Neural cell (in vitro differentiated cells): ENCODE measurements around the gene GLTP. TPM values are rescaled to one million over a fixed set of nuclear protein-coding genes. Genes with fewer than 3 reads are reported as not detected.

Experiments
- H2AFZ ChIP-seq: fragments of 200-600, 300-800 bp; sonication (generic), shearing (Covaris generic); 2 replicates; pipeline ENCODE4 v1.6.0; 2014; ENCODE audit warnings: low read depth, mild to moderate bottlenecking, antibody characterized with exemption, low read length, moderate library complexity
- H3F3A ChIP-seq: fragments of 200-600 bp; shearing (Covaris generic); 2 replicates; pipeline ENCODE4 v1.6.1; 2016; ENCODE audit warnings: mild to moderate bottlenecking, moderate library complexity, mixed read lengths, antibody characterized with exemption, low read length; ENCODE audit not compliant: insufficient read depth, poor library complexity, severe bottlenecking
- H3K27ac ChIP-seq: fragments of 200-600, 300-800 bp; sonication (generic), shearing (Covaris generic); 2 replicates; pipeline ENCODE4 v1.5.1; 2014; ENCODE audit warnings: mild to moderate bottlenecking, low read length, moderate library complexity
- H3K27me3 ChIP-seq: fragments of 300-800, 200-600 bp; sonication (generic), shearing (Covaris generic); 2 replicates; pipeline ENCODE4 v1.6.0; 2014; ENCODE audit warnings: mild to moderate bottlenecking, low read depth, low read length, moderate library complexity; ENCODE audit not compliant: insufficient read depth
- H3K36me3 ChIP-seq: fragments of 300-800, 200-600 bp; sonication (generic), shearing (Covaris generic); 2 replicates; pipeline ENCODE4 v1.5.1; 2014; ENCODE audit warnings: mild to moderate bottlenecking, antibody characterized with exemption, low read length, moderate library complexity; ENCODE audit not compliant: insufficient read depth
- H3K4me2 ChIP-seq: fragments of 300-800, 200-600 bp; sonication (generic), shearing (Covaris generic); 2 replicates; pipeline ENCODE4 v1.6.0; 2014; ENCODE audit warnings: mild to moderate bottlenecking, low read length
- H3K4me3 ChIP-seq: fragments of 300-800, 200-600 bp; sonication (generic), shearing (Covaris generic); 2 replicates; pipeline ENCODE4 v1.5.1; 2014; ENCODE audit warnings: mild to moderate bottlenecking, low read length, moderate library complexity
- H3K79me2 ChIP-seq: fragments of 200-600 bp; shearing (Covaris generic); replicated peaks from 2 replicates; pipeline ENCODE4 v1.6.0; 2014; ENCODE audit warnings: mild to moderate bottlenecking, low read length, moderate library complexity; ENCODE audit not compliant: insufficient read depth
- H3K9ac ChIP-seq: fragments of 300-800, 200-600 bp; sonication (generic), shearing (Covaris generic); 2 replicates; pipeline ENCODE4 v1.6.1; 2016; ENCODE audit warnings: mild to moderate bottlenecking, low read length, mixed read lengths
- H3K9me2 ChIP-seq: fragments of 200-600 bp; shearing (Covaris generic); 2 replicates; pipeline ENCODE4 v1.6.1; 2016; ENCODE audit warnings: mild to moderate bottlenecking, low read length, mixed read lengths; ENCODE audit not compliant: insufficient read depth
- H3K9me3 ChIP-seq: fragments of 200-600, 300-800 bp; sonication (generic), shearing (Covaris generic); 2 replicates; pipeline ENCODE4 v1.6.1; 2016; ENCODE audit warnings: mild to moderate bottlenecking, mixed run types, low read length, moderate library complexity, mixed read lengths
- H4K20me1 ChIP-seq: fragments of 200-600 bp; shearing (Covaris generic); 2 replicates; pipeline ENCODE4 v1.6.1; 2016; ENCODE audit warnings: mild to moderate bottlenecking, mixed run types; ENCODE audit not compliant: insufficient read depth
- EP300 ChIP-seq: fragments of 450-650 bp; conservative IDR thresholded peaks from 2 replicates; pipeline ENCODE4 v1.6.1; 2014; ENCODE audit warnings: antibody characterized with exemption, mild to moderate bottlenecking, moderate library complexity; ENCODE audit not compliant: poor library complexity, severe bottlenecking
- EZH2 ChIP-seq: fragments of 200-600, 300-800 bp; shearing (Covaris generic), sonication (generic); IDR thresholded peaks from 2 replicates; pipeline ENCODE4 v1.6.1; 2014; ENCODE audit warnings: antibody characterized with exemption, low read length, borderline replicate concordance, mild to moderate bottlenecking; ENCODE audit not compliant: insufficient read depth, poor library complexity, severe bottlenecking
- MXI1 ChIP-seq: fragments of 450-650 bp; conservative IDR thresholded peaks from 2 replicates; pipeline ENCODE4 v1.6.1; 2014; ENCODE audit warnings: antibody characterized with exemption, mild to moderate bottlenecking; ENCODE audit not compliant: poor library complexity, severe bottlenecking
- POLR2AphosphoS5 ChIP-seq: IDR thresholded peaks from 2 replicates; pipeline ENCODE4 v1.6.1; 2012
- RAD21 ChIP-seq: fragments of 450-650 bp; conservative IDR thresholded peaks from 2 replicates; pipeline ENCODE4 v1.6.1; 2014; ENCODE audit warnings: antibody characterized with exemption, mild to moderate bottlenecking, moderate library complexity
- SMC3 ChIP-seq: fragments of 450-650 bp; conservative IDR thresholded peaks from 2 replicates; pipeline ENCODE4 v1.6.1; 2014; ENCODE audit warnings: antibody characterized with exemption, mild to moderate bottlenecking, moderate library complexity; ENCODE audit not compliant: poor library complexity
- TAF1 ChIP-seq: IDR thresholded peaks from 2 replicates; pipeline ENCODE4 v1.6.1; 2012; ENCODE audit warnings: low read depth
- polyA plus RNA-seq: library from polyadenylated mRNA; depleted of rRNA; stranded (reverse); fragments of >200 nt; gene quantifications from 2 replicates; pipeline ENCODE4 v1.2.3, GENCODE V29; 2014
- TF ChIP-seq, protein P1 (sequence below): IDR thresholded peaks from 2 replicates; pipeline ENCODE4 v1.6.1; 2012; ENCODE audit warnings: borderline replicate concordance
- TF ChIP-seq, protein P2 (sequence below): fragments of 450-650 bp; IDR thresholded peaks from 2 replicates; pipeline ENCODE4 v1.5.1; 2014; ENCODE audit warnings: antibody characterized with exemption, mild to moderate bottlenecking, moderate library complexity; ENCODE audit not compliant: poor library complexity, severe bottlenecking

GLTP gene
- polyA plus RNA-seq, 1 donor from 2014 or later, result 25.0 TPM

DNA sequence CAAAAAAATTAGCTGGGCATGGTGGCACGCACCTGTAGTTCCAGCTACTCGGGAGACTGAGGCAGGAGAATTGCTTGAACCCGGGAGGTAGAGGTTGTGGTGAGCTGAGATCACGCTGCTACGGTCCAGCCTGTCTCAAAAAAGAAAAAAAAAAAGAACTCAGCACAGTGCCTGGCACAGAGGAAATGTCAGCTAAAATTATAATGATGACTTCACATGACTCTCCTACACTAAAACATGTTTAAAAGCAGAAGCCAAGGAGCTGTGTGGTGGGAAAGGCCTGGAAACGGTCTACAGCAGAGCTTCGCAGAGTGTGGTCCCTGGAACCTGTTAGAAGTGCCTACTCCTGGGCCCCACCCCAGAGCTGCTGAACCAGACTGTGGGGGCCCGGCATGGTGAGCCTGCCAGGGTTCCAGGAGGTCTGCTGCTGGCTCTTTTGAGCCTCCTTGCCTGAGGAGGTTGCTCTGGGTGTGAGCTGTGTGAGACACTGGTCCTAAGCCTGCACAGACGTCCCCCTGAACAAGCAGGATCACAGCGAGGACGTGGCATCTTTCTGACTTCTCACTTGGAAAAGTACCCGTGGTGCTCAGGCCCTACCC is 47.8 kb upstream of the GLTP start:
- H3K27me3 ChIP-seq, result no peaks in the 10 kb centered on the region
- H4K20me1 ChIP-seq, result no peaks in the 10 kb centered on the region
- no peak overlapping the region for H2AFZ ChIP-seq
- H3K9me3 ChIP-seq, result no peaks in the 10 kb centered on the region
- H3K4me3 ChIP-seq, result no peak overlapping the region
- H3F3A ChIP-seq, result no peaks in the 10 kb centered on the region
- no peak for TF ChIP-seq RAD21
- no peak for TF ChIP-seq MXI1
- TF ChIP-seq SMC3, result no peak
- TF ChIP-seq EP300, result no peak
- no peak for TF ChIP-seq POLR2AphosphoS5
- TF ChIP-seq EZH2, result no peak
- TF ChIP-seq, protein P1, sequence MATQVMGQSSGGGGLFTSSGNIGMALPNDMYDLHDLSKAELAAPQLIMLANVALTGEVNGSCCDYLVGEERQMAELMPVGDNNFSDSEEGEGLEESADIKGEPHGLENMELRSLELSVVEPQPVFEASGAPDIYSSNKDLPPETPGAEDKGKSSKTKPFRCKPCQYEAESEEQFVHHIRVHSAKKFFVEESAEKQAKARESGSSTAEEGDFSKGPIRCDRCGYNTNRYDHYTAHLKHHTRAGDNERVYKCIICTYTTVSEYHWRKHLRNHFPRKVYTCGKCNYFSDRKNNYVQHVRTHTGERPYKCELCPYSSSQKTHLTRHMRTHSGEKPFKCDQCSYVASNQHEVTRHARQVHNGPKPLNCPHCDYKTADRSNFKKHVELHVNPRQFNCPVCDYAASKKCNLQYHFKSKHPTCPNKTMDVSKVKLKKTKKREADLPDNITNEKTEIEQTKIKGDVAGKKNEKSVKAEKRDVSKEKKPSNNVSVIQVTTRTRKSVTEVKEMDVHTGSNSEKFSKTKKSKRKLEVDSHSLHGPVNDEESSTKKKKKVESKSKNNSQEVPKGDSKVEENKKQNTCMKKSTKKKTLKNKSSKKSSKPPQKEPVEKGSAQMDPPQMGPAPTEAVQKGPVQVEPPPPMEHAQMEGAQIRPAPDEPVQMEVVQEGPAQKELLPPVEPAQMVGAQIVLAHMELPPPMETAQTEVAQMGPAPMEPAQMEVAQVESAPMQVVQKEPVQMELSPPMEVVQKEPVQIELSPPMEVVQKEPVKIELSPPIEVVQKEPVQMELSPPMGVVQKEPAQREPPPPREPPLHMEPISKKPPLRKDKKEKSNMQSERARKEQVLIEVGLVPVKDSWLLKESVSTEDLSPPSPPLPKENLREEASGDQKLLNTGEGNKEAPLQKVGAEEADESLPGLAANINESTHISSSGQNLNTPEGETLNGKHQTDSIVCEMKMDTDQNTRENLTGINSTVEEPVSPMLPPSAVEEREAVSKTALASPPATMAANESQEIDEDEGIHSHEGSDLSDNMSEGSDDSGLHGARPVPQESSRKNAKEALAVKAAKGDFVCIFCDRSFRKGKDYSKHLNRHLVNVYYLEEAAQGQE, result no peak
- TF ChIP-seq, protein P2, sequence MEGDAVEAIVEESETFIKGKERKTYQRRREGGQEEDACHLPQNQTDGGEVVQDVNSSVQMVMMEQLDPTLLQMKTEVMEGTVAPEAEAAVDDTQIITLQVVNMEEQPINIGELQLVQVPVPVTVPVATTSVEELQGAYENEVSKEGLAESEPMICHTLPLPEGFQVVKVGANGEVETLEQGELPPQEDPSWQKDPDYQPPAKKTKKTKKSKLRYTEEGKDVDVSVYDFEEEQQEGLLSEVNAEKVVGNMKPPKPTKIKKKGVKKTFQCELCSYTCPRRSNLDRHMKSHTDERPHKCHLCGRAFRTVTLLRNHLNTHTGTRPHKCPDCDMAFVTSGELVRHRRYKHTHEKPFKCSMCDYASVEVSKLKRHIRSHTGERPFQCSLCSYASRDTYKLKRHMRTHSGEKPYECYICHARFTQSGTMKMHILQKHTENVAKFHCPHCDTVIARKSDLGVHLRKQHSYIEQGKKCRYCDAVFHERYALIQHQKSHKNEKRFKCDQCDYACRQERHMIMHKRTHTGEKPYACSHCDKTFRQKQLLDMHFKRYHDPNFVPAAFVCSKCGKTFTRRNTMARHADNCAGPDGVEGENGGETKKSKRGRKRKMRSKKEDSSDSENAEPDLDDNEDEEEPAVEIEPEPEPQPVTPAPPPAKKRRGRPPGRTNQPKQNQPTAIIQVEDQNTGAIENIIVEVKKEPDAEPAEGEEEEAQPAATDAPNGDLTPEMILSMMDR, result no peak
- TF ChIP-seq TAF1, result no peak
- H3K9ac ChIP-seq, result no peak overlapping the region
- no peak overlapping the region for H3K4me2 ChIP-seq
- no peaks in the 10 kb centered on the region for H3K36me3 ChIP-seq
- no peaks in the 10 kb centered on the region for H3K9me2 ChIP-seq
- no peaks in the 10 kb centered on the region for H3K79me2 ChIP-seq
- H3K27ac ChIP-seq, result no peak overlapping the region

DNA sequence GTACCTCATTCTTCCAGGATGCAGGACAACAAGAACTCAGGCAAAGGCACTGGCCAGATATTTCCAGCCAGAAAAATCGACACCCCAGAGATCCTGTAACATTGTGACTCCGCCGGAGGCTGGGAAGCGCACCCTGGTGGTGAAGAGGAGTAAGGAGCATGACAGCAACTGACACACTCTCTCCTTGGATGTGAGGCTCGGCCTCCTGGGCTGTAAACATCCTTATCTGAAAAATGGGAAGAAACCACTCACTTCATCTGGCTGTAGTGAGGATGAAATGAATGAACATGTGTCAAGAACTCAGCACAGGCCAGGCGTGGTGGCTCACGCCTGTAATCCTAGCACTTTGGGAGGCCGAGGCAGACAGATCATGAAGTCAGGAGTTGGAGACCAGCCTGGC is 47.3 kb upstream of the GLTP start:
- TF ChIP-seq RAD21 (peak; percentile 32), SMC3 (peak; percentile 55), EP300 (no peak), EZH2 (no peak), TAF1 (no peak)
- TF ChIP-seq, protein P2, result peak; percentile 45
- H3K4me3 ChIP-seq, result no peak overlapping the region
- no peak overlapping the region for H3K9ac ChIP-seq
- no peaks in the 10 kb centered on the region for H3F3A ChIP-seq
- no peak overlapping the region for H3K27ac ChIP-seq
- no peaks in the 10 kb centered on the region for H3K9me2 ChIP-seq
- H3K79me2 ChIP-seq, result no peaks in the 10 kb centered on the region
- H3K4me2 ChIP-seq, result no peak overlapping the region
- H4K20me1 ChIP-seq, result no peaks in the 10 kb centered on the region
- no peaks in the 10 kb centered on the region for H3K27me3 ChIP-seq
- H3K36me3 ChIP-seq, result no peaks in the 10 kb centered on the region
- H3K9me3 ChIP-seq, result no peaks in the 10 kb centered on the region
- H2AFZ ChIP-seq, result no peak overlapping the region
